NCI-H2171 treated with DMSO at 0.1 percent for 48 hours (cell line): ENCODE measurements around the gene CTPS1.

Source experiments
- DNase-seq: peaks from one replicate; lab custom pipeline; 2025; lab: John Stamatoyannopoulos, UW

The CTPS1 gene

GRCh38 chr1:40997096-40997495 is 17.6 kb downstream of the CTPS1 start:
- no peak for DNase-seq

- no peak for DNase-seq
Observed at GRCh38 chr1:40998668-40999067, 19.2 kb downstream of the CTPS1 start.

GRCh38 chr1:41003127-41003639 is 23.7 kb downstream of the CTPS1 start:
- DNase-seq, result peak; percentile 49

- DNase-seq, result peak; percentile 99
Observed at GRCh38 chr1:41003640-41004220, 24.2 kb downstream of the CTPS1 start.

GRCh38 chr1:41005876-41006275 is 26.4 kb downstream of the CTPS1 start:
- no peak for DNase-seq

GRCh38 chr1:41006942-41007865 is 27.7 kb downstream of the CTPS1 start:
- no peak for DNase-seq

GRCh38 chr1:41009466-41009865 is 30.0 kb downstream of the CTPS1 start:
- DNase-seq, result no peak

- no peak for DNase-seq
Observed at GRCh38 chr1:41010345-41010744, 30.8 kb downstream of the CTPS1 start.

GRCh38 chr1:41013024-41013423 is 33.5 kb downstream of the CTPS1 start:
- no peak for DNase-seq

GRCh38 chr1:41013796-41014195 is 34.3 kb downstream of the CTPS1 start:
- DNase-seq, result no peak

GRCh38 chr1:41014871-41015270 is 35.4 kb downstream of the CTPS1 start:
- no peak for DNase-seq

- DNase-seq, result no peak
Observed at GRCh38 chr1:41015281-41015896, 35.9 kb downstream of the CTPS1 start.

- no peak for DNase-seq
Observed at GRCh38 chr1:41015897-41016470, 36.5 kb downstream of the CTPS1 start.

GRCh38 chr1:41017141-41018017 is 37.9 kb downstream of the CTPS1 start:
- DNase-seq, result no peak

- no peak for DNase-seq
Observed at GRCh38 chr1:41018018-41018410, 38.5 kb downstream of the CTPS1 start.

- no peak for DNase-seq
Observed at GRCh38 chr1:41019353-41019745, 39.9 kb downstream of the CTPS1 start.

GRCh38 chr1:41020109-41020576 is 40.6 kb downstream of the CTPS1 start:
- DNase-seq, result no peak

- DNase-seq, result no peak
Observed at GRCh38 chr1:41020654-41021053, 41.2 kb downstream of the CTPS1 start.

GRCh38 chr1:41021526-41022308 is 42.2 kb downstream of the CTPS1 start, which contains the start of gene SLFNL1:
SLFNL1 (minus strand) TSS chr1:41021725; CDS start chr1:41020660, 1,065 bp downstream.
- no peak for DNase-seq

GRCh38 chr1:41022424-41022823 is 42.9 kb downstream of the CTPS1 start:
- no peak for DNase-seq
